Right ventricle myocardium inferior (tissue), 1 donor: Measurements from ENCODE around the gene EOGT. TPM values are rescaled to one million over a fixed set of nuclear protein-coding genes. Genes with fewer than 3 reads are reported as not detected.

Experiments
- ATAC-seq: fragments of 200-7000 bp; cut with Tn5 transposase; one replicate; pipeline ENCODE4 v1.9.1; 2020; ENCODE audit warnings: mild to moderate bottlenecking, moderate library complexity
- DNase-seq: peaks from one replicate; pipeline ENCODE4 v3.0.0; 2021; ENCODE audit errors: missing footprints
- intact Hi-C: fragments of 100-400 bp; cut with DNase I; formaldehyde crosslinking; loops from one replicate; pipeline ENCODE4 v1.11.0; 2022
- total RNA-seq: library from RNA; stranded (reverse); fragmentation: NEBNext Ultra II Directional; extraction: Animal tissue kit (Norgen Biotek cat#: 25700); gene quantifications from one replicate; pipeline ENCODE4 v1.2.1, GENCODE V29; 2021
- donor health status: DM: no; HTN: yes; CAD: no; lungs with severe emphysema.

The EOGT gene
- total RNA-seq, 1 donor from 2014 or later: 25.2 TPM

DNA sequence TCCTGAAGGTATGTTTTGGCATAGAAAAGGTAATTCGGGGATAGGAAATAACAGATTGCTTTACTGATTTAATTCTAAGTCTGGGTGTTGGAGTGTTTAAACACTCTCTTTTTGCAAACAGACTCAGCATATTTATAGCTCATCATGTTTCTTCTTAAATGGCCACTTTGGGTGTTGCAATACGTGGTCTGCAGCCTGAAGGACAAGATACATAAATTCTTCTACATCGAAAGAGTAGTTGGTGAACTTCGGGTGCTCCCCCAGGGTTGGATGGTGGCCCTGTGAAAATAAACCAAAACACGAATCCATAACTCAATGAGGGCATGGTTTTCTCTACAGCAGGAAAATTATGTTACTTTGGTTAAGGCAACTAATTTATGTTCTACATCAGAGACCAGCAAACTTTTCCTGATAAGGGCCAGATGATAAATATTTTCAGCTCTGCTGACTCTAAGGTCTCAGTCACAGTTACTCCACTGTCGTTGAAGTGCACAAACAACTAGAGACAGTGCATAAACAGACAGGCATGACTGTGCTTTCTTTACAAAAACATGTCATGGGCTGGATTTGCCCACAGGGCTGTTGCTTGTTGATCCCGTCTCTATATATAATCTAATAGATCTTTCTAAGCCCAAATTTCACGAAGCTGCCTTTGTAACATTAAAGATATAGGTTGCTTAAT is 35.9 kb downstream of the EOGT start:
- ATAC-seq: no peak
- no peak for DNase-seq
- intact Hi-C loops: no loop called here

DNA sequence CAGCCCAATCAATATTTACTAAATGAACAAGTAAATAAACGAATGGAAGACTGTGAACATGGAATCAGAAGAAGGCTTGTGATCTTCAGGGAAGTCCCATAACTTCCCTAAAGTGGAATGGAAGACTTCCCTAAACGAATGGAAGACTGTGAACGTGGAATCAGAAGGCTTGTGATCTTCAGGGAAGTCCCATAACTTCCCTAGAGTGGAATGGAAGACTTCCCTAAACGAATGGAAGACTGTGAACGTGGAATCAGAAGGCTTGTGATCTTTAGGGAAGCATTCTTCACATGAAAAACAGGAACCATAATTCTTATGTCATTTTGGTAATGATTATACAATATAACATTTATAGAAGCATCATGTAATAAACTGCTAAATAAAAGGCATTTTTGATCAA is 38.8 kb downstream of the EOGT start:
- DNase-seq: no peak
- intact Hi-C loops: no loop called here
- ATAC-seq: no peak

DNA sequence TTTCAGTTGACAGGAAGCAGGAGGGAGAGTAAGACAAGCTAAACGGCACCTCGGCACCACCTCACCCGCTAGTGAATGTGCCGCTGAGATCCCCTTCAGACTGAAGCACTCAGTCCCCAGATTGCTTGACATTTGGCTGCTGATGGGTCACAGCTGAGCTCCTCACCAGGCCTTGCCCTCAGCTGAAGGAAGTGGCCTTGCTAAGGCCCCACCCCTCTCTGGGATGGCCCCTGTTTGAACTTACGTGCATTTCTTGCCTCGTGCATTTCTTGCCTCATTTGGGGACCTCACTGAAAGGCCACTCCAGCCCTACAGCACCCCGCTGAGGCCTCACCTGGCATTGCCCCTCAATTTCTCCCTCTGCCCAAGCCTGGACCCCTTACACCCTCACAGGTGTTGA is 39.8 kb downstream of the EOGT start:
- no peak for DNase-seq
- ATAC-seq: no peak
- intact Hi-C loops: no loop called here

DNA sequence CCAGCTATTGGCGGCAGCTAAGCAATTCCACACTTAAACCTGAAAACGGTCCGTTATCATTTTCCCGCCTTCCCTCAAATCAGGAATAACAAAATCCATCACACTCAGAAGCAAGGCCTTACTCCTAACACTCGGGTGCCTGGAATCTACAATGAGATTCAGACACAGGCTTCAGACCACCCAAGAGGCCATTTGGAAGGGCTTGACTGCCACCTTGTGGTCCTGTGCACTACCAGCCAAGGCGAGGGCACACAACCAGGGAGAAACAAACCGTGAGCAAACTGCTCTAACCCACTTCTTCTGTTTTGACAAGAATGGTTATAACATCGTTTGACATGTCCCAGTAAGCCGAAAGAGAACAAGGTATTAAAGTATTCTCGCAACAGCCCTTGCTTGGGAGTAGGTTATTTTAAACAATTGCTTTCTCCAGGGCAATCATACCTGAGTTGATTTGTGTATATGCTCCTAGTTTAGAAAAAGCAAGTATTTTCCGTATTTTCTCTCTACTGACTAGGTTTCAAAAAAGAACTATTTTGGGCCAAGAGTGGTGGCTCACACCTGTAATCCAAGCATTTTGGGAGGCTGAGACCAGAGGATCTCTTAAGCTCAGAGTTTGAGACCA is 41.0 kb downstream of the EOGT start:
- ATAC-seq (peak; percentile 69), DNase-seq (no peak)
- intact Hi-C loops: no loop called here

DNA sequence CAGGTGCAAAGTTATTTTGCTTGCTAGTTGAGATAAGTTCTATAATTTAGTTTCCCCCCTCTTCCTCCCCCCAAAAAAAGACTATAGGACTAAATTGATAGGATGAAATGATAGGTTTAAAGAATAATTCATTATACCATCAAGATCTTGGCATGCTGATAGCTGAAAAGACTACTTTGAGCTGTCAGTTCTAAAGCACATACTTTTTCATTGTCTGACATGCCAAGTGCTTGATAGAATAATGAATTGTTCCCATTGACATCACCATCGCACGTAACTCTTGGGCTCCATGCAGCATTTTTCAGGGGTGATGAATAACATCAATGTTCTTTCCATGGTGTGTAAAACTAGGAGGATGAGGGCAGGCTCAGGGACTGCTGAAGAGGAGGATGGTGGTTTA is 48.8 kb downstream of the EOGT start:
- ATAC-seq: no peak
- no peak for DNase-seq
- intact Hi-C loops: no loop called here

DNA sequence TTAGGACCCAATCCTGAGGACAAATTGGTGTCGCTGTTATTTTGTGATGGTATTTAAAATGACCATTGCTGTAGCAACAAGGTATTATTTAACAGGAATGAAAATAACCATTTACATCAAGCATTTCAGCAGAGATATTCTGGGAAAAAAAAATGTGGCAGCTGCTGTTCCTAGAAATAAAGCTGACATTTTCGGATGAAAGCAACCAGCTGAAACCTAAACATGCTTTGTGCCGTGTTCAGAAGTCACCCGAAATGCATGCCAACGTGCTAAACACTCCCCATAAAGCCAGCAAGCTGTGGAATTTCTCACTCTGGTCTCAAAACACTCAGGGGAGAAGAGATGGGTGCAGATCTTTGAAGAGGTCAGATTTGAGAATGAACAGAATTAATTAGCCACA is 49.6 kb downstream of the EOGT start:
- no peak for ATAC-seq
- intact Hi-C loops: no loop called here
- no peak for DNase-seq

DNA sequence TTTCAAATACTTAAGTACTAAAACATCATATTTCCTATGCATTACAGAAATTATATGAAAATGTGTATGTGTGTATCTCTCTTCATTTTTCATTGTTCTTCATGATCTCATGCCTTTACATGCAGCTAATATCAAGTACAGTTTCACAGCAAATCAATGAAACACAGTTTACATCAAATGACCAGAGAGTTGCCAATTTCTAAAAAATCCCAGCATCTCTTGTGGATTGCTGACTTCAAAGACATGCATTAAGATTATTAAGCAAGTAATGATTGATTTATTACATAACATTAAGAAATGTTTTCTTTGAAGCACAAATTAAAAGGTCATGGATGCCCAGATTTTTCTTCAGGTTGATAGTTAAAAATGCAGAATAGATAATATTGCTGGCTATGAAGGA is 50.1 kb downstream of the EOGT start:
- intact Hi-C loops: no loop called here
- DNase-seq (no peak), ATAC-seq (no peak)

DNA sequence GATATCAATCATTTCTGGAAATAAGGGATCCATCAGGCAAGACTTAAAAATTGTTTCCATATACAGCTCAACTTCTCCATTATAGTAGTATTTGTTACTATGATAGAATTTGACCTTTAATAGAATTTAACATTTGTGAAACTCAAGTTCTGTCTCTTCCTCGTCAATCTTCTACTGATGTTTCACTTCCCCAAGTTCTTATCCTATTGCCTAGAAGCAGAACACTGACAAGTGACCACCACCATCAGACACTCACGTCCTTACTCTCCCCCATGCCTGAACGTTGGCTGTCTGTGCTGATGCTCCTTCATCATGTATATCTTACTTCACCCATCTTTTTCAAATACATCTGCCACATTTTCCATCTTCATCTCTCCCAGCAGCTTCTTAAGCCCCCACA is 54.6 kb downstream of the EOGT start:
- DNase-seq (no peak), ATAC-seq (no peak)
- intact Hi-C loops: no loop called here

DNA sequence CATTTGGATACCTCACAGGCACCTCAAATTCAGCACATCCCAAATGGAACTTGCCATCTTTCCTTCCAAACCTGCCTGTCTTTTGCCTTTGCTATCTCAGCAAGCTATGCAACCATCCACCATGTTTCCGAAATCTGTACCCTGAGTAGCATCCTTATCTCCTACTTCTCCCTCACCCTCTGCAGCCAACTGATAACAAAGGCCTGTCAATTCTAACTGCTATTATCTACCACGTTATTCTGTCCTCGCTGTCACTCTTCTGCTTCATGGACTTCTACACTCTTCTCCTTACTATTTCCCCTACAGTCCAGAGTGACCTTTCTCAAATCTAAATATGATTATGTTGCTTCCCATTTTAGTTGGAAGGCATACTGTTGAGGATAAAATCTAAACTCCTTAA is 55.6 kb downstream of the EOGT start:
- intact Hi-C loops: no loop called here
- no peak for ATAC-seq
- no peak for DNase-seq

DNA sequence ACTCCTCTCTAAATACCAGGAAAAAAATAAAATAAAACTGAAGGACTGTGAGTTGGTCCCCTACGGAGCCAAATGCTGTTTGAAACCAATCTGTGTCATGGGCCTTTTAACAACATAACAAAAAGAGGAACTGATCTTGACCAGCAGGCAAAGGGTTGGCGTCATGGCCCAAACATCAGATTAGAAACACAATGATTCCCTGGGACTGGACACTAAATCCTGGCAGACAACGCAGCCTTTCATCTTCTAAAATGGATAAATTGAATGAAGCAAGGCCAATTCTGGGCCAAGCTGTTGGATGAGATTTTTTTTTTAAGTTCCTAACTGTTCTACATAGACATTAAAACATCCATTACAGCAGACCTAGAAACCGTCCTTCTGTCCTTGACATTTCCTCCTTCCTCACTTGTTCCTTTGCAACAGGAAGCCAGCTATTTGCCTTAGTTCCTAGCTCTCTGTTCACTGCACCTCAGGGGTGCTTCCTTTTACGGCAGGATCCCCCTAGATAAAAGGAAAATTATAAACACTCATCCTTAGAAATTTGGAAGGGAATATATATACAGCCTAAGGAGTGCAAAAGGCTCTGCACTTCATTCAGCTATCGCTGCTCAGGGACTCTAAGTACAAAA is 59.6 kb downstream of the EOGT start:
- intact Hi-C loops: no loop called here
- ATAC-seq (no peak), DNase-seq (no peak)

DNA sequence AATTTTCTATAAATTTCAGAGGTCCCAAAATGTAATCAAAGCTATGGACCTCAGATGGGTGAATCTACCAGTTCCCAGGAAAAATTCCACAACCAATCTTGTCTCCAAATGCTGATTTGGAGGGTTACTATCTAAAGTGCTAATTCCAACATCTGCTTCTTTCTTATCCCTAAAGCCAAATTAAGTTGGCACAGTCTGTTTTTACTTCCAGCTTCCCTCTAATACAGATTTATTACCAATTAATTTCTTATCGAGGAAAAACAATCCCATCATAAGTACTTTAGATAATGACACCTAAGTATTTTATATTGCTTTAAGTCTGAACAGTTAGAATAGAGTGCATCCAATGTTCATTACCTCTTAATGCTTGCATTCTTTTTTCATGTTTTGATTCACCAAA is 68.3 kb downstream of the EOGT start:
- ATAC-seq (no peak), DNase-seq (no peak)
- intact Hi-C loops: no loop called here

DNA sequence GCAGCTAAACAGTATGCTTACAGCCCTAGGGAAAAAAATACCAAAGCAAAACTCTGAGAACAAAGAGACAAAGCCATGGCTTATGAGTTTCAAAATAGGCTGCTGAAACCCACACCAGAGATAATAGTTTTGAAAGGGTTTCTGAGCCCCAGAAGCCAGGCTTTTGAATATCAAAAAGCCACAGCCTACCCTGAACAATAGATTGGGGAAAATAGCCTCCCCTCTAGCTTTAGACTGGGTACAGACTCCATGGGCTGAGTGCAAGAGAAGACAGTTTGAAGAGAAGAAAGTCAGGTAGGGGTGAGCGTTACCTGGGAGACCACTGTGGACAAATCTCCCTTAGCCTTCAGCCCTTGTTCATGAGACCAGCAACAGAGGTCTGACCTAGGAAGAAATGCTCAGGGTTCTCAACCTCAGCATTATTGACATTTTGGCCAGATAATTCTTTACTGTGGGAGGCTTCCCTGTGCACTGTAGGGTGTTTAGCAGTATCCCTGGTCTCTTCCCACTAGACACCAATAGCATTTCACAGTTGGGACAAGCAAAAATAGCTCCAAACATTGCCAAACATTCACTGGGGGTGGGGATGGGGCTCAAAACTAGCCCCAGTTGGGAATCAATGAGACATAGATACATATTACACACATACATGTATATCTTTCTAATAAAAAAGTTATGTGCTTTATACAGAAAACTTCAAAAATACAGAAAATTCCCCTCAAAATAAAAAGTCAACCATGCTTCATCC is 69.6 kb downstream of the EOGT start:
- no peak for DNase-seq
- intact Hi-C loops: no loop called here
- no peak for ATAC-seq

DNA sequence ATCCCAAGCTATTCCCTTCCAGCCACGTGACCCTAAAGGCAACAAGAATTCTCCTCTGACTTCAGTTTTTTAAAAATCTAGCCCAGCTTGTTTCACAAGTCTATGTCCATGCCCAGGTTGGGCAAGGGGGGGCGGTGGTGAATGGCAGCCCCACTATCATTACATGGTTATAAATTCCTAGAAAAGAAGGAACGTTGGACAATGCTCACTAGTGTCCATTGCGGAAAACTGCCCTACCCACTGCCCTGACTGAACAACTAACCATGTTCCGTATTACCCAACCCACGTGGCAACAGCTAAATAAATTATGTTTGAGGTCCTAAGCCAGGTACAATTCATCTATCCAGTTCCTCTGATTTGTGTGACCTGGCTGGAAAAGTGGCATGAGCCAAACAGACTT is 72.4 kb downstream of the EOGT start:
- DNase-seq (no peak), ATAC-seq (no peak)
- intact Hi-C loops: no loop called here

DNA sequence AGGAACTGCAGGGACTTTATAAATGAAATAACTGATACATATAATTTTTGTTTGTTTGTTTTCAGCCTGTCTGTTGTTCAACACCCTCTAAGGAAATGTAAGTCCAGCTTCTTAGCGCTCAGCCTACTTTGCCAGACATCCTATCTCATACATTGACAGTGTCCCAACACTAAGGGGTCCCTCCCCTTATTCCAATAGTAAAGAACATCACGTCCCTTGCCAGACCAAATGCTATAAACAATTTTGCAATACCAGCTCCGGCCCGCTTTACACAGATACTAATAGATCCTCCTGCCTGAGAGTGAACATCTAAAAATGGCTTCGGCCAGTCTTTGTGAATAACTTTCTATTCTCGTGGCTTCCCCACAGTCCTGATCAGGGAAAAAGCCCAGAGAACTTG is 76.6 kb downstream of the EOGT start:
- no peak for ATAC-seq
- intact Hi-C loops: no loop called here
- no peak for DNase-seq

DNA sequence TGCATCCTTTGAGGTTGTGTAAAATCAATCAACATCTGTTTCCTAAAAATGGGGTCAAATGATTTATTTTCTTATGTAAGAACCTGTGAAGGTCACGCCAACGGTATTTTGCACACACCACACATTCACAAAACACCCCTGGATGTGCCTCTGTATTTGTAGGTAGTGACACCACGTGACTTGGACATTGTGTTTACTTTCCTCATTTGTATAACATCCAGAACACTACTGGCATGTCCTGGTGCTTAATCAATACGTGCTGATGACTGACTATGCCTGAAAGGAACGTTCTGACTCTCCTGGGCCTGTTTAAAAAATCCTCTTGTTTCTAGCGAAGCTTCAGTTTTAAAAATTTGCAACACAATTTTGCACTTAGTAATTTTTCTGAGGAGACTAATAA is 77.7 kb downstream of the EOGT start:
- DNase-seq (no peak), ATAC-seq (no peak)
- intact Hi-C loops: no loop called here

DNA sequence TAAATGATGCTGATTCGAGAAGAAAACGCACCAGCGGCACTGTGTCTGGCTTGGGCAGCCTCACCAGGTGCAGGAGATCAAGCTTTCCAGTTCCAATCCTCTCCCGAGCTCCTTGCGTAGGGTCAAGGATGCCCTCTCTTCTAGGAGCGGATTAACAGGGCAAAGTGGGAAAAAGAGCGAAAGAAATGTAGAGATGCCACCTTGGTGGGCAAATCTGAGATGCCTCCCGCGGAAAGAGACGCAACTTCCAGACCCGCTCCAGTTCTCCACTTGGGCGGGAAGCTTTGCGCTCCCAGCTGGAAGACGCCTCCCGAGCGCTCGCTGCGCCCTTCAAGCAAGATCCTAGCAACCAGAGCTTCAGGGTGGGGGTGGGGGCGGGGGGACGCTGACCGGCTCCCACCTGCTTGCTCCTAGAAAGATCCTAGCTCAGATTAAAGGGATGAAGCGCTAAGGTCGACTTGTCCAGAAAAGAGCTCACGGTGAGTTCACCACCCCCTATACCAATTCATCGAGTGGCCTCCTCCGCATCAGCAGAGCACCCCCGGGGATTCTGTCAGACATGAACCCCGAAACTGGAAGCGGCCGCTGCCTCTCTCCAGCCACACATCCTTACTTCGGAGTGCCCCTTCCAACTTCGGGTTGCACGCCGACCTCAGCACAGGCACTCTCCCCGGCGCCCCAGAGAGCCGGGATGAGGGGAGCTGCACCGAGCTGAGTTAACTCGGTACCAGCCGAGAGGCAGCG is 81.9 kb downstream of the EOGT start:
- DNase-seq: no peak
- no peak for ATAC-seq
- intact Hi-C loops: no loop called here
